ENCODE data around the gene MSI1. TPM values are rescaled to one million over a fixed set of nuclear protein-coding genes. Genes with fewer than 3 reads are reported as not detected.

The MSI1 gene
- total RNA-seq, 1 experiment from 2014 or later = 4.1 TPM

GRCh38 chr12:120301962-120302815 lies 66.8 kb downstream of the MSI1 start, which contains the start of gene SIRT4:
Gene SIRT4, plus strand, starts transcription at chr12:120302321. Its CDS starts 1,241 bp downstream, at chr12:120303562.
- POLR2A ChIA-PET = interaction anchor here (0.6 to 1.7 kb wide), 4 partner anchors 9 to 72 kb away, joined by 4 to 35 read pairs (median 10); partner anchors contain the start of gene RNU4-1
- BruUV-seq (replicated peaks) = no TSS peak
- intact Hi-C loops (cut with micrococcal nuclease; ENCODE audit: unreplicated experiment) = no loop called here

More at GRCh38 chr12:120301962-120302815, 66.8 kb downstream of the MSI1 start, which contains the start of gene SIRT4:
- H3K4me3 ChIP-seq (ENCODE audit: low read depth in 2 of 2, low read length in 2 of 2) = peak within 1 kb of the TSS; percentile 65 to 94
- TF ChIP-seq POLR2AphosphoS5 (IDR thresholded peaks at IDR 0.05; ENCODE audit: low read depth, low read length) (peak; percentile 57; the same call in 1 of the 2 replicates), SIN3A (IDR thresholded peaks at IDR 0.05; ENCODE audit: borderline replicate concordance, insufficient read depth, low read depth, low read length) (peak; percentile 75; the same call in 1 of the 2 replicates), REST (IDR thresholded peaks at IDR 0.05; ENCODE audit: insufficient read depth in 1 of 2, low read depth in 2 of 2, low read length in 1 of 2) (no peak), TCF7L2 (IDR thresholded peaks at IDR 0.05; ENCODE audit: low read depth, low read length) (peak; percentile 75; the same call in 1 of the 2 replicates)
- TF ChIP-seq, protein P1, sequence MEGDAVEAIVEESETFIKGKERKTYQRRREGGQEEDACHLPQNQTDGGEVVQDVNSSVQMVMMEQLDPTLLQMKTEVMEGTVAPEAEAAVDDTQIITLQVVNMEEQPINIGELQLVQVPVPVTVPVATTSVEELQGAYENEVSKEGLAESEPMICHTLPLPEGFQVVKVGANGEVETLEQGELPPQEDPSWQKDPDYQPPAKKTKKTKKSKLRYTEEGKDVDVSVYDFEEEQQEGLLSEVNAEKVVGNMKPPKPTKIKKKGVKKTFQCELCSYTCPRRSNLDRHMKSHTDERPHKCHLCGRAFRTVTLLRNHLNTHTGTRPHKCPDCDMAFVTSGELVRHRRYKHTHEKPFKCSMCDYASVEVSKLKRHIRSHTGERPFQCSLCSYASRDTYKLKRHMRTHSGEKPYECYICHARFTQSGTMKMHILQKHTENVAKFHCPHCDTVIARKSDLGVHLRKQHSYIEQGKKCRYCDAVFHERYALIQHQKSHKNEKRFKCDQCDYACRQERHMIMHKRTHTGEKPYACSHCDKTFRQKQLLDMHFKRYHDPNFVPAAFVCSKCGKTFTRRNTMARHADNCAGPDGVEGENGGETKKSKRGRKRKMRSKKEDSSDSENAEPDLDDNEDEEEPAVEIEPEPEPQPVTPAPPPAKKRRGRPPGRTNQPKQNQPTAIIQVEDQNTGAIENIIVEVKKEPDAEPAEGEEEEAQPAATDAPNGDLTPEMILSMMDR (IDR thresholded peaks at IDR 0.05) = peak; percentile 98
- H3K36me3 ChIP-seq (ENCODE audit: control insufficient read depth, insufficient read depth, low read length) = no peaks in the 10 kb centered on the region
- peak; percentile 99 for ATAC-seq
- peak; percentile 89 for DNase-seq (ENCODE audit: low read depth, low spot score)
- in situ Hi-C loops (cut with HindIII; ENCODE audit: low pct_unique_long_range_greater_than_20kb, low sequenced_read_pairs) = no loop called here
- H3K9me3 ChIP-seq (ENCODE audit: control insufficient read depth, insufficient read depth, low read depth, low read length) = no peaks in the 10 kb centered on the region
- peak within 1 kb of the TSS; percentile 89 for H3K27ac ChIP-seq (ENCODE audit: low read length)
- CTCF ChIA-PET = interaction anchor here (0.6 to 1.6 kb wide), 11 partner anchors 8 to 197 kb away, joined by 3 to 10 read pairs (median 7); partner anchors contain the start of gene RNU4-1
- no peaks in the 10 kb centered on the region for H3K4me1 ChIP-seq (ENCODE audit: control insufficient read depth, insufficient read depth, low read length)
- no peaks in the 10 kb centered on the region for H3K27me3 ChIP-seq (ENCODE audit: control insufficient read depth, insufficient read depth, low read length)

All from Panc1 (cell line).